ENCODE measurements around the gene MACO1. TPM values are rescaled to one million over a fixed set of nuclear protein-coding genes. Genes with fewer than 3 reads are reported as not detected.
"Not testable (repeated sequence)": the region's sequence is repeated elsewhere in the genome, so short reads cannot be mapped to it uniquely, and the experiment has no call there.

MACO1 gene
- total RNA-seq, 1 experiment from 2014 or later = 14.5 TPM

DNA sequence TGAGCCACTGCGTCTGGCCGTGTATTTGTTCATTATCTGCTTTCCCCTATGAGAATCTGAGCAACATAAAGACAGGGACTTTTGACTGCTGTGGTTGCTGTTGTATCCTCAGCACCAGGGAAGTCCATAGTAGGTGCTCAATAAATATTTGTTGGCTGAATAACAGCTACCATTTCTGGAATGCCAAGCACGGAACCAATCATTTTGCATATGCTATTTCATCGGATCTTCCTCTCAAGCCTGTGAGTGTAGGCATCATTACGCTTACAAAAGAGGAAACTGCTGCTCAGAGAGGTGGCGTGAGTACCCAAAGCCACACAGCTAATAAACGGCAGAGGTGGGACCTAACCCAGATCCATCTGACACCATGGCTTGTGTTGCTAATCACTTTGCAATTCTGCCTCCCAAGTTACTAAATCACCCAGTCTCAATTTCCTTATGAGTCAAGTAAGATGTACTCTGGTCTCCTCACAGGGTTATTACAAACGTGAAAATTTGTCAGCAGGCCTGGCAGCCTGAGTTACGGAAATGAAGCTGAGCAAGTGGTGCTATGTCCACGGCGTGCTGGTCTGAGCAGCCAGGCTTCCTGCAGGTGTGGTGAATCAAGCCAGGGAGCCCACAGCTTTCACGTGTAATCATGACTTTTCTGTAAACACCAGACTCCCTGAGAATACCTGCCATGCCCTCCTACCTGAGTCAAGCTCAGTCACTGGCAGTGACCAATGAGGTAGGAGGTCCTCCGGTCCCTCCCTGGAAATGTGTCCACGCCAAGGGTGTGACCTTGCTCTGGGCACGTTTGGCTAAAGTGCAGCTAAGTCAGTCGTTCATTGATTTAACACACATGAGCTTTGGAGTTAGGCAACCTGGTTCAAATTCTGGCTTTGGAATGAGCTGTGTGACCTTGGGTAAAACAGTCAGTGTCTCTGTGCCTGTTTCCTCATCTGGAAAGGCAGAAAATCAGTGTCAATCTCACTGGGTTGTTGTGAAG lies 5.3 kb upstream of the MACO1 start:
- no peak for DNase-seq (ENCODE audit: low read depth)

- DNase-seq (ENCODE audit: low read depth) = no peak
Observed at GRCh38 chr1:25427696-25428095, 3.0 kb upstream of the MACO1 start.

DNA sequence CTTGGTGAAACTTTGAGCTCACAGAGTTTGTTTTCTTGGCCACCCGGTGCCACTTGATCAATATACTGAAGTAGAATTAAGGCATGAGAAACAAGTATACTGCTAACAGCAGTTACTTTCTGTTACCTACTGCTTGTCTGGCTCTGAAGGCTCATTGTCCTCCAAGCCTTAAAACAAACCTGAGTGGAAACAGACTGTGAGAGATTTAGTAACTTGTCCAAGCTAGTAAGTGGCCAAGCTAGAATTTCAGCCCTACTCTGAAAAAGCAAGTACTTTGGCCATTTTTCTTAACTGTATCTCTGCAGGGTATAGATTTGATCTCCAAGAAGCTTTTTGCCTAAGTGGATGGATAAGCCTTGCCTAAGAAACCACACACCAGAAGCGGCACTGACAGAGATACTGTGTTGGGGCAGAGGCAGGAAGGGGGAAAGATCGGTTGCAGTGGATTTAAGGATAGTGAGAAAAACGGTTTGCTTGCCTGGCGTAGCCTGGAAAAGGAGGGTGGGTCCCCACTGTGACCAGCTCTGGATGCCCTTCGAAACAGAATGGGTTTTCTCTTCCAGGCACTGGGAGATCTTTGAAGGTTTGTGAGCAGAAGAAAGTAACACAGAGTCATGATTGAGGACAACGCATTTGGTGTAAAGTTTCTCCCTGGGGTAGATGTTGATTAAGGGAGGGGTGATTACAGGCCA lies 2.1 kb upstream of the MACO1 start:
- DNase-seq (ENCODE audit: low read depth) = no peak

GRCh38 chr1:25430967-25431881 lies 527 bp downstream of the MACO1 start:
- no peak for DNase-seq (ENCODE audit: low read depth)

DNA sequence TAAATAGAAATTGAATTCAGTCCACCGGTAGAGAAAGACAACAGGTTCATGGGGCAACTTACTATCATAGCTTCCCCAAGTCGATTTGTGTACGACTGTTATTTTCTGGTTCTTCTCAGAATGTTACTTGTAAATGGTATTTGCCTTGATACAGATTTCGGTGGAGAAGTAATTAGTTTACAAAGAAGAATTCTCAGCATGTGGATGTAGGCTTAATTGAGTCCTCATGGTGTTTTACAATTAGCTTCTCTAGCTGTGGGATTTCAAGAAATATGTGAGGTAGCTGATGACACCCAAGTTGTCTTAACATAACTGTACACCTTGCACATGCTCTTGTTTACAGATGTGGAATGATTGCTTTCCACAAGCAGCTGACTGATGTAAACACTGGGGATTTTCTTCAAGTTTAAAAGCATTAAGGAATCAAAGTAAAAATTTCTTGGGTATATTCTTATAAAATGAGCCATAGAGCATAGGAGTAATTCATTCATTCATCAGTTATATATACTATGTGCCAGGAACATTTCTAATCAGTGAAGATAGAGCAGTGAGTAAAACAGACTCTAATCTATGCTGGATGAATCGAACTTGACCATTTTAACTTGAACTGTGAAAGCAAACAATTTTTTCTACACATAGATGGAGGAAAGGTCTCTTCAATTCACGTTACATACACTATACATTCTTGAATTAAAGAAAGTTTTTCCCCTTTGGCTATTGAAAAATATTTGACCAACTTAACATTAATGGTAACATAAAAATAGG lies 1.4 kb downstream of the MACO1 start:
- no peak for DNase-seq (ENCODE audit: low read depth)

GRCh38 chr1:25432749-25433388 lies 2.2 kb downstream of the MACO1 start:
- no peak for DNase-seq (ENCODE audit: low read depth)

- DNase-seq (ENCODE audit: low read depth) = peak; percentile 52
Observed at GRCh38 chr1:25433389-25434186, 2.9 kb downstream of the MACO1 start.

- DNase-seq (ENCODE audit: low read depth) = no peak
Observed at GRCh38 chr1:25435397-25436108, 4.9 kb downstream of the MACO1 start.

- DNase-seq (ENCODE audit: low read depth) = no peak
Observed at GRCh38 chr1:25437672-25438071, 7.0 kb downstream of the MACO1 start.

DNA sequence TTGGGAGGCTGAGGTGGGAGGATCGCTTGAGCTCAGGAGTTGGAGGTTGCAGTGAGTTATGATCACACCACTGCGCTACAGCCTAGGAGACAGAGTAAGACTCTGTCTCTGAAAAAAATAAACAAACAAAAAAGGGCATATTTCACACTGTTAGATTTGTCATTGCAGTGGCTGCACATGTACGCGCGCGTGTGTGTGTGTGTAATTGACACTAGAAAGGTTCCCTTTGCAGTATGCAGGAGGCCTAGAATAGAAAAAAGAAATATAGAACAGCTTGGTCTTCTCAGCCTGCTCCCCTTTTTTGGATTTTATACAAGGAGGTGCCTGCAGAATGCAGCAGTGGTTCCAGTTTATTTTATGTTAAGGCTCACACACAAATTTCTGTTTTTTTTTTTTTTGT lies 8.6 kb downstream of the MACO1 start:
- no peak for DNase-seq (ENCODE audit: low read depth)

DNA sequence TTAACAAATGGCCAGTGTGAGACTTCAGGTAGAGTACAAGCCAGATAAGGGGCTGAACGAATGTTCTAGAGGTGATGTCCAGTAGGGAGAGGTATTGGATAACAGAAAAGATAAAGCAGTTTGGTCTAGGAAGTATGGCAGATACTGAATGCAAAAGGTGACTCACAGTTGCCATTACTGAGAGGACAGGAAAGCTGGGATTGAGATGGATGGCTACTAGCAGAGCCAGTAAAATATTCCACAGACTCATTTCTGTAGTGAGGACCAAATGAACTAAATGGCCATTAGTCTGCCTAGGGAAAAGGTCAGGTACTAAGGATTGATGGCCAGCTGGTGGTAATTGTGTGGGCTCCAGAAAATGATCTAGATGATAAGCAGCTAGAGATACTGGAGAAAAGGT lies 11.5 kb downstream of the MACO1 start:
- DNase-seq (ENCODE audit: low read depth) = peak; percentile 40

- no peak for DNase-seq (ENCODE audit: low read depth)
Observed at GRCh38 chr1:25443030-25443699, 12.5 kb downstream of the MACO1 start.

DNA sequence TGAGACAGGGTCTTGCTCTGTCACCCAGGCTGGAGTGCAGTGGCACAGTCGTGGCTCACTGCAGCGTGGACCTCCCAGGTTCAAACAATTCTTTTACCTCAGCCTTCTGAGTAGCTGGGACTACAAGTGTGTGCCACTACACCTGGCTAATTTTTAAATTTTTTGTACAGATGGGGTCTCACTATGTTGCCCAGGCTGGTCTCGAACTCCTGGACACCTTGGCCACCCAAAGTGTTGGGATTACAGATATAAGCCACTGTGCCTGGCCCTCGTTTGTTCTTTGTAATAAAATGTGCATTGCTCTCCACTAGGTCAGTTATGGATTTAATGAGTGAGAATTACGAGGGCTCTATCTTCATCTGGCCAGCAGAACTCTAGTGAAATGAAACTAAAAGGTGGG lies 13.9 kb downstream of the MACO1 start:
- DNase-seq (ENCODE audit: low read depth) = not testable (repeated sequence)

- no peak for DNase-seq (ENCODE audit: low read depth)
Observed at GRCh38 chr1:25445993-25446538, 15.4 kb downstream of the MACO1 start.

GRCh38 chr1:25447547-25447946 lies 16.9 kb downstream of the MACO1 start:
- peak; percentile 54 for DNase-seq (ENCODE audit: low read depth)

DNA sequence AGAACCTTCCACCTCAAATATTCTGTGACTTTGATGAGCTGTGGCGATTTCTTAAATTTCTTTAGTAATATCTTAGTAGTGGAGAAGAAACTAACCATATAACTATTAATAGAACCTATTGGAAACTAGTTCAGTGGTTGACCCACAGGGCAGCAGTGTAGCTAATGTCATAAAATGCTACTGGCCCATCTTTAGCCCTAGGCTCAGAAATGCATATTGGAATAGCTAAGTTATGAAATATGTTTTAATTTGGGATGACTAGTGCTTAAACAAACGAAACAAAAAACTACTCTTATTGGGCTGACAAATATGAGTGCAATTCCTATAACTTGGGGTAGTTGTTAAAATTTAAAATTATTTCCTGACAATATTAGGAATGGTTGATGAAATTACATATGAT lies 20.2 kb downstream of the MACO1 start:
- DNase-seq (ENCODE audit: low read depth) = no peak

GRCh38 chr1:25451908-25452307 lies 21.2 kb downstream of the MACO1 start:
- DNase-seq (ENCODE audit: low read depth) = no peak

GRCh38 chr1:25456502-25456901 lies 25.8 kb downstream of the MACO1 start:
- no peak for DNase-seq (ENCODE audit: low read depth)
